ENCODE results near the gene TEX13B. TPM values are rescaled to one million over a fixed set of nuclear protein-coding genes. Genes with fewer than 3 reads are reported as not detected.
A peak's percentile ranks its signal among the peaks of the same experiment; 100 is the strongest.

Gene TEX13B
- total and polyA plus RNA-seq, 2 donors (not counting 3 experiments of a cell fraction or from before 2014, with no cell fraction given), result not detected

DNA sequence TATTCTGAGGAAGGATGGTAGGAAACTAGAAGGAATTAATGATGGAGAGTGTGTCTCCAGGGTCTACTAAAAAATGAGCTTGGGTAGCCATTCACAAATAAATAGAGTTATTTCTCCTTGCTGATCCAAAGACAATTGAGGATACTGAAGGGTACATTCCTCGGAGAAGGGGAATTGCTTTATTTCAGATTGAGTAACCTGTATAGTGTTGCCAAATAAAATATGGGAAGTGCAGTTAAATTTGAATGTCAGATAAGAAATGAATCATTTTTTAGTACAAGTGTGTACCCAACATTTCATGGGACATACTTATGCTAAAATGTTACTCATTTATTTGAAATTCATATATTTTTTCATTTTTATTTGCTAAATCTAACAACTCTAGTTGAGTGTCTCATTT, 46.7 kb upstream of the TEX13B start:
- dilution Hi-C loops (cut with MboI; ENCODE audit: extremely low pct_ligation_motif_present, low sequenced_read_pairs) (no loop called here), intact Hi-C loops (cut with micrococcal nuclease) (loop anchor here (10.0 kb wide), 1 partner anchor 314 kb away; no protein-coding TSS in a partner anchor)
- Histone ChIP-seq H2AFZ (ENCODE audit: low read depth, low read length) (no peak overlapping the region), H4K20me1 (replicated peaks; ENCODE audit: control insufficient read depth, extremely low read depth, insufficient read depth, low read length) (no peaks in the 10 kb centered on the region), H3K9me3 (replicated peaks; ENCODE audit: control insufficient read depth, insufficient read depth, low read length) (no peaks in the 10 kb centered on the region), H3K27ac (ENCODE audit: insufficient read depth, low read depth, low read length) (no peak overlapping the region), H3K4me2 (ENCODE audit: insufficient read depth, low read length) (no peak overlapping the region), H3K4me1 (ENCODE audit: control insufficient read depth, extremely low read depth, insufficient read depth, low read length) (peaks cover 17% of the 10 kb centered on the region), H3K79me2 (ENCODE audit: control insufficient read depth, insufficient read depth, low read length) (no peaks in the 10 kb centered on the region), H3K36me3 (ENCODE audit: control insufficient read depth in 2 of 2, extremely low read depth in 1 of 2, insufficient read depth in 2 of 2, low read length in 2 of 2) (no peaks in the 10 kb centered on the region), H3K4me3 (replicated peaks in 1 of 3; ENCODE audit: insufficient read depth in 1 of 3, low read depth in 1 of 3, low read length in 3 of 3) (no peak overlapping the region), H3K9me1 (replicated peaks; ENCODE audit: control insufficient read depth, extremely low read depth, insufficient read depth, low read length) (no peaks in the 10 kb centered on the region), H3K27me3 (ENCODE audit: control insufficient read depth in 2 of 2, insufficient read depth in 2 of 2, low read length in 2 of 2) (no peaks in the 10 kb centered on the region), H3K9ac (replicated peaks; ENCODE audit: extremely low read depth, insufficient read depth, low read length) (no peak overlapping the region)
- BruUV-seq (replicated peaks), result no TSS peak
- no peak for TF ChIP-seq GATA2 (IDR thresholded peaks at IDR 0.05; ENCODE audit: insufficient read depth, insufficient read length, low read depth, low read length)
- DNase-seq (ENCODE audit: low read depth, low spot score), result no peak
- FAIRE-seq, result no peak
- ChIA-PET CTCF (no interaction called here), POLR2A (no interaction called here)

DNA sequence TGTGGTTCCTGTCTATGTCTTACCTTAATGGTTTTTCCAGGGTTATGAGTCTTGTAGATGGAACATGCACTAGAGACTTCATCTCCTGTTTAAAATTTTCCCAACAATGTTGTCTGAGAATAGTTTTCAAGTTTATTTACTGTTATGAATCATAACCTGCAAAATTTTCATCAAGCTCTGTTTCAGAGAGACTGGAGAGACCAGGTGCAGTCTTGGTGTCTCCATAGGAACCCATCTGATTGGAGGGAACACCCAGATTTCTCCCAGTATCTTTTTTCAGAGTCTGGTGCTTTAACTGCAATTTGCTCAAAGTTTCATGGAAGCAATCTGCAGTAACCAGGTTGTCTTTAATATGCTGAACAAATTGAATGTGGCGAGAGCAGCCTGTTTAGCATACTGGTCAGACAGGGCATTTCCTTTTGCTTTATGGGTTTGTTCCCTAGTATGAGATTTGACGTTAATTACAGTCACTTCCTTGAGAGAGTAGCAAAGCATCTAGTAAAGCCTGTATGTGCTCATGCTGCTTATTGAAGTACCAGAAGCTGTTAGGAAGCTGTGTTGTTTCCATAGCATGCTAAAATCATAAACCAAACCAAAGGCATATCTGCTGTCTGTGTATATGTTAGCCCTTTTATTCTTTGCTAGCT, 43.9 kb upstream of the TEX13B start:
- FAIRE-seq (peak; percentile 71), DNase-seq (ENCODE audit: low read depth, low spot score) (peak; percentile 83)
- Histone ChIP-seq H3K4me1 (ENCODE audit: control insufficient read depth, extremely low read depth, insufficient read depth, low read length) (peaks cover 30% of the 10 kb centered on the region), H3K4me3 (replicated peaks in 1 of 3; ENCODE audit: insufficient read depth in 1 of 3, low read depth in 1 of 3, low read length in 3 of 3) (no peak overlapping the region), H2AFZ (ENCODE audit: low read depth, low read length) (no peak overlapping the region), H3K9me3 (replicated peaks; ENCODE audit: control insufficient read depth, insufficient read depth, low read length) (no peaks in the 10 kb centered on the region), H3K36me3 (ENCODE audit: control insufficient read depth in 2 of 2, extremely low read depth in 1 of 2, insufficient read depth in 2 of 2, low read length in 2 of 2) (no peaks in the 10 kb centered on the region), H3K27ac (ENCODE audit: insufficient read depth, low read depth, low read length) (peak overlapping the region; percentile 86), H3K9ac (replicated peaks; ENCODE audit: extremely low read depth, insufficient read depth, low read length) (peak overlapping the region; percentile 50), H4K20me1 (replicated peaks; ENCODE audit: control insufficient read depth, extremely low read depth, insufficient read depth, low read length) (no peaks in the 10 kb centered on the region), H3K27me3 (ENCODE audit: control insufficient read depth in 2 of 2, insufficient read depth in 2 of 2, low read length in 2 of 2) (no peaks in the 10 kb centered on the region), H3K79me2 (ENCODE audit: control insufficient read depth, insufficient read depth, low read length) (no peaks in the 10 kb centered on the region), H3K9me1 (replicated peaks; ENCODE audit: control insufficient read depth, extremely low read depth, insufficient read depth, low read length) (no peaks in the 10 kb centered on the region), H3K4me2 (ENCODE audit: insufficient read depth, low read length) (no peak overlapping the region)
- CTCF ChIA-PET, result no interaction called here
- BruUV-seq (replicated peaks), result no TSS peak
- TF ChIP-seq JUN (IDR thresholded peaks at IDR 0.05; ENCODE audit: borderline replicate concordance, insufficient read depth, insufficient read length, low read depth), result peak; percentile 15
- TF ChIP-seq, protein P1, sequence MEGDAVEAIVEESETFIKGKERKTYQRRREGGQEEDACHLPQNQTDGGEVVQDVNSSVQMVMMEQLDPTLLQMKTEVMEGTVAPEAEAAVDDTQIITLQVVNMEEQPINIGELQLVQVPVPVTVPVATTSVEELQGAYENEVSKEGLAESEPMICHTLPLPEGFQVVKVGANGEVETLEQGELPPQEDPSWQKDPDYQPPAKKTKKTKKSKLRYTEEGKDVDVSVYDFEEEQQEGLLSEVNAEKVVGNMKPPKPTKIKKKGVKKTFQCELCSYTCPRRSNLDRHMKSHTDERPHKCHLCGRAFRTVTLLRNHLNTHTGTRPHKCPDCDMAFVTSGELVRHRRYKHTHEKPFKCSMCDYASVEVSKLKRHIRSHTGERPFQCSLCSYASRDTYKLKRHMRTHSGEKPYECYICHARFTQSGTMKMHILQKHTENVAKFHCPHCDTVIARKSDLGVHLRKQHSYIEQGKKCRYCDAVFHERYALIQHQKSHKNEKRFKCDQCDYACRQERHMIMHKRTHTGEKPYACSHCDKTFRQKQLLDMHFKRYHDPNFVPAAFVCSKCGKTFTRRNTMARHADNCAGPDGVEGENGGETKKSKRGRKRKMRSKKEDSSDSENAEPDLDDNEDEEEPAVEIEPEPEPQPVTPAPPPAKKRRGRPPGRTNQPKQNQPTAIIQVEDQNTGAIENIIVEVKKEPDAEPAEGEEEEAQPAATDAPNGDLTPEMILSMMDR (IDR thresholded peaks at IDR 0.05; ENCODE audit: extremely low read depth in 1 of 2, insufficient read depth in 1 of 2, low read depth in 1 of 2, low read length in 2 of 2), result no peak
- intact Hi-C loops (cut with micrococcal nuclease) (loop anchor here (1.0 to 10.0 kb wide), 3 partner anchors 10 to 311 kb away; no protein-coding TSS in a partner anchor), dilution Hi-C loops (cut with MboI; ENCODE audit: extremely low pct_ligation_motif_present, low sequenced_read_pairs) (no loop called here)
- POLR2A ChIA-PET, result no interaction called here
